Measurements from ENCODE around the gene HLA-DRB1. TPM values are rescaled to one million over a fixed set of nuclear protein-coding genes. Genes with fewer than 3 reads are reported as not detected.

Gene HLA-DRB1
- total RNA-seq, 1 donor from 2014 or later, result 5.1 TPM

DNA sequence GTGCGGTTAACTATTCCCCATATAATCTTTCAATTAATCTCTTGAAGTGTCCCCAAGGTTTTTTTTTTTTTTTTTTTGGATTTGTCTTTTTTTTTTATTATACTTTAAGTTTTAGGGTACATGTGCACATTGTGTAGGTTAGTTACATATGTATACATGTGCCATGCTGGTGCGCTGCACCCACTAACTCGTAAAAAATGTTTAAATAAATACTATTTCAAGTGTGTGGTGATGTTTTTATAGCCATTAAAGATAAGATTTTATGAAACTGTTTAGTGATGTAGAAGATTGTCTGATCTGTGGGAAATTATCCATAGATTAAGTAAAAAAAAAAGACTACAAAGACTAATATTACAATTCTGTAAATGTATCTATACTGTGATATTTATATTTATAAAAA, 34.9 kb upstream of the HLA-DRB1 start:
- H3K4me1 Mint-ChIP-seq (ENCODE audit: unreplicated experiment), result no peaks in the 10 kb centered on the region
- DNase-seq (ENCODE audit: low spot score), result no peak
- no peak overlapping the region for H3K4me3 Mint-ChIP-seq (ENCODE audit: unreplicated experiment)
- no peaks in the 10 kb centered on the region for H3K36me3 Mint-ChIP-seq (ENCODE audit: low read depth, unreplicated experiment)
- no peaks in the 10 kb centered on the region for H3K9me3 Mint-ChIP-seq (ENCODE audit: unreplicated experiment)
- no peaks in the 10 kb centered on the region for H3K27me3 Mint-ChIP-seq (ENCODE audit: unreplicated experiment)
- H3K27ac Mint-ChIP-seq (ENCODE audit: unreplicated experiment), result no peak overlapping the region
- no peak for TF ChIP-seq CTCF (IDR thresholded peaks at IDR 0.05; ENCODE audit: unreplicated experiment)

- no peaks in the 10 kb centered on the region for H3K36me3 Mint-ChIP-seq (ENCODE audit: low read depth, unreplicated experiment)
- no peak for TF ChIP-seq CTCF (IDR thresholded peaks at IDR 0.05; ENCODE audit: unreplicated experiment)
- H3K9me3 Mint-ChIP-seq (ENCODE audit: unreplicated experiment), result no peaks in the 10 kb centered on the region
- no peak overlapping the region for H3K27ac Mint-ChIP-seq (ENCODE audit: unreplicated experiment)
- H3K27me3 Mint-ChIP-seq (ENCODE audit: unreplicated experiment), result no peaks in the 10 kb centered on the region
- H3K4me1 Mint-ChIP-seq (ENCODE audit: unreplicated experiment), result no peaks in the 10 kb centered on the region
- no peak for DNase-seq (ENCODE audit: low spot score)
- H3K4me3 Mint-ChIP-seq (ENCODE audit: unreplicated experiment), result no peak overlapping the region
Observed at GRCh38 chr6:32623693-32624092, 34.0 kb upstream of the HLA-DRB1 start.

- peak; percentile 7 for DNase-seq (ENCODE audit: low spot score)
- no peak for TF ChIP-seq CTCF (IDR thresholded peaks at IDR 0.05; ENCODE audit: unreplicated experiment)
- no peaks in the 10 kb centered on the region for H3K9me3 Mint-ChIP-seq (ENCODE audit: unreplicated experiment)
- no peak overlapping the region for H3K4me3 Mint-ChIP-seq (ENCODE audit: unreplicated experiment)
- H3K27me3 Mint-ChIP-seq (ENCODE audit: unreplicated experiment), result no peaks in the 10 kb centered on the region
- H3K27ac Mint-ChIP-seq (ENCODE audit: unreplicated experiment), result no peak overlapping the region
- H3K4me1 Mint-ChIP-seq (ENCODE audit: unreplicated experiment), result no peaks in the 10 kb centered on the region
- no peaks in the 10 kb centered on the region for H3K36me3 Mint-ChIP-seq (ENCODE audit: low read depth, unreplicated experiment)
Observed at GRCh38 chr6:32622545-32623401, 33.1 kb upstream of the HLA-DRB1 start.

- Mint-ChIP-seq H3K4me1 (ENCODE audit: unreplicated experiment) (peaks cover 6% of the 10 kb centered on the region), H3K4me3 (ENCODE audit: unreplicated experiment) (no peak overlapping the region), H3K36me3 (ENCODE audit: low read depth, unreplicated experiment) (no peaks in the 10 kb centered on the region), H3K27ac (ENCODE audit: unreplicated experiment) (no peak overlapping the region), H3K9me3 (ENCODE audit: unreplicated experiment) (no peaks in the 10 kb centered on the region), H3K27me3 (ENCODE audit: unreplicated experiment) (no peaks in the 10 kb centered on the region)
- TF ChIP-seq CTCF (IDR thresholded peaks at IDR 0.05; ENCODE audit: unreplicated experiment), result no peak
- DNase-seq (ENCODE audit: low spot score), result no peak
Observed at GRCh38 chr6:32621372-32621771, 31.7 kb upstream of the HLA-DRB1 start.

GRCh38 chr6:32617751-32618150, 28.1 kb upstream of the HLA-DRB1 start:
- peaks cover 11% of the 10 kb centered on the region for H3K4me1 Mint-ChIP-seq (ENCODE audit: unreplicated experiment)
- no peak overlapping the region for H3K27ac Mint-ChIP-seq (ENCODE audit: unreplicated experiment)
- no peak for DNase-seq (ENCODE audit: low spot score)
- no peaks in the 10 kb centered on the region for H3K9me3 Mint-ChIP-seq (ENCODE audit: unreplicated experiment)
- no peaks in the 10 kb centered on the region for H3K36me3 Mint-ChIP-seq (ENCODE audit: low read depth, unreplicated experiment)
- no peak overlapping the region for H3K4me3 Mint-ChIP-seq (ENCODE audit: unreplicated experiment)
- TF ChIP-seq CTCF (IDR thresholded peaks at IDR 0.05; ENCODE audit: unreplicated experiment), result no peak
- no peaks in the 10 kb centered on the region for H3K27me3 Mint-ChIP-seq (ENCODE audit: unreplicated experiment)
